WI38 (cell line): ENCODE measurements around the gene NEU2.
"Not testable (repeated sequence)": the region's sequence is repeated elsewhere in the genome, so short reads cannot be mapped to it uniquely, and the experiment has no call there.

ENCODE experiments used
- H3K4me3 ChIP-seq: 2 replicates; pipeline ENCODE4 v1.5.1; 2011; ENCODE audit warnings: low read depth, mild to moderate bottlenecking, control low read depth, low read length
- TF ChIP-seq, protein P1 (sequence below): IDR thresholded peaks from 2 replicates; pipeline ENCODE4 v1.5.1; 2012; ENCODE audit warnings: low read depth, mild to moderate bottlenecking, control low read depth, low read length

The NEU2 gene

DNA sequence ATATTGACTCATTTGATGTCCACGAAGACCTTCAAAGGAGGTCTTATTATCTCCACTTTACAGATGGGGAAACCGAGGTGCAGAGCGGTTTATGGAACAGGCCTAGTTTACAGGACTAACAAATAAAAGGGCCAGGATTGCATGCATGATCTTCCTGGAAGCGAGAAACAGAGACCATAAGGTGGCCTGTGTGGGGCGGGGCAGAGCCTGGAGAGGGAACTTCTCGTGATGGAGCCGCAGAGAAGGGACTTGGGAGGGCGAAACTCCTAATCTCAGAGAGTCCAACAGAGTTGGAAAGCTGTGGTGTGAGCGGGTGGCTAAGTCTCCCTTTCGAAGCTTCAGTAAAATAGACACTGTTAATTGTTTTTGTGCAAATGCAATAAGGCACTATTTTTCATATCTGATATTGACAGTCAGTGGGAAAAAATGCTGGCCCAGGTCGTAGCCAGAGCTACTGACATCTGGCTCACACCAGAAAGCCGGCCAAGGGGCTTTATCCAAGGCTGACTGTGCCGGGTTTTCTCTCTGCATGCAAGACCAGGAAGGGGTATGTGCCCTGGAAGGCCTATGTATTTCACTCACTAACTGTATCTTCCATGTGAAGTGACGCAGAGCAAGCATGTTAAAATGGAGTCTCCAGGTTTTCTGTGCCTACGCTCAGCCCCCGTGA lies 32.2 kb downstream of the NEU2 start:
- no peak overlapping the region for H3K4me3 ChIP-seq
- TF ChIP-seq, protein P1, sequence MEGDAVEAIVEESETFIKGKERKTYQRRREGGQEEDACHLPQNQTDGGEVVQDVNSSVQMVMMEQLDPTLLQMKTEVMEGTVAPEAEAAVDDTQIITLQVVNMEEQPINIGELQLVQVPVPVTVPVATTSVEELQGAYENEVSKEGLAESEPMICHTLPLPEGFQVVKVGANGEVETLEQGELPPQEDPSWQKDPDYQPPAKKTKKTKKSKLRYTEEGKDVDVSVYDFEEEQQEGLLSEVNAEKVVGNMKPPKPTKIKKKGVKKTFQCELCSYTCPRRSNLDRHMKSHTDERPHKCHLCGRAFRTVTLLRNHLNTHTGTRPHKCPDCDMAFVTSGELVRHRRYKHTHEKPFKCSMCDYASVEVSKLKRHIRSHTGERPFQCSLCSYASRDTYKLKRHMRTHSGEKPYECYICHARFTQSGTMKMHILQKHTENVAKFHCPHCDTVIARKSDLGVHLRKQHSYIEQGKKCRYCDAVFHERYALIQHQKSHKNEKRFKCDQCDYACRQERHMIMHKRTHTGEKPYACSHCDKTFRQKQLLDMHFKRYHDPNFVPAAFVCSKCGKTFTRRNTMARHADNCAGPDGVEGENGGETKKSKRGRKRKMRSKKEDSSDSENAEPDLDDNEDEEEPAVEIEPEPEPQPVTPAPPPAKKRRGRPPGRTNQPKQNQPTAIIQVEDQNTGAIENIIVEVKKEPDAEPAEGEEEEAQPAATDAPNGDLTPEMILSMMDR: no peak

DNA sequence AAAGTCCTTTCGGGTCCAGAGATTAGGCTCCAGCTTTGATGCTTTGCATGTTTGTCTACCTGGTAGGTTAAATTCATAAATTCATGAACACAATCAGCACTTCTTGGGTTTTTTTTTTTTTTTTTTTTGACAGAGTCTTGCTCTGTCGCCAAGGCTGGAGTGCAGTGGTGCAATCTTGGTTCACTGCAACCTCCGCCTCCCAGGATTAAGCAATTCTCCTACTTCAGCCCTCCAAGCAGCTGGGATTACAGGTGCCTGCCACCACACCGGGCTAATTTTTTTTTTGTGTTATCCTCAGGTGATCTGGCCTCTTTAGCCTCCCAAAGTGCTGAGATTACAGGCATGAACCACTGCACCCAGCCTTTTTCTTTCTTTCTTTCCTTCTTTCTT lies 32.7 kb downstream of the NEU2 start:
- H3K4me3 ChIP-seq: not testable (repeated sequence)

DNA sequence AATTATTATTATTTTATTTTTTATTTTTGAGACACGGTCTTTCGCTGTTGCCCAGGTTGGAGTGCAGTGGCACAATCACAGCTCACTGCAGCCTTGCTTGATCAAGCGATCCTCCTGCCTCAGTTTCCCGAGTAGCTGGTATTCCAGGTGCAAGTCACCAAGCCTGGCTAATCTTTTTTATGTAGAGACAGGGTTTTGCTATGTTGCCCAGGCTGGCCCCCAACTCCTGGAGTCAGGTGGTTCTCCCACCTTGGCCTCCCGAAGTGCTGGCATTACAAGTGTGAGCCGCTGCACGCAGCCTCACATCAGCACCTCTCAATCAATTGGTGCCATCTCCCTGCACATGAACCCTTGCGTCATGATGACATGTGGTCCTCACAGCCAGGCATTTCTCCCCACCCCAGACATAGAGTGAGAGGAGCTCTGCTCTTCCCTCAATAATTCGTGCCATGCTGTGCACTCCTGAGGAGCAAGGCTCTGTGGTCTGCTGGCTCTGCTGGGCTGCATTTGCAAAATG lies 33.5 kb downstream of the NEU2 start:
- TF ChIP-seq, protein P1: no peak
- H3K4me3 ChIP-seq: no peak overlapping the region

DNA sequence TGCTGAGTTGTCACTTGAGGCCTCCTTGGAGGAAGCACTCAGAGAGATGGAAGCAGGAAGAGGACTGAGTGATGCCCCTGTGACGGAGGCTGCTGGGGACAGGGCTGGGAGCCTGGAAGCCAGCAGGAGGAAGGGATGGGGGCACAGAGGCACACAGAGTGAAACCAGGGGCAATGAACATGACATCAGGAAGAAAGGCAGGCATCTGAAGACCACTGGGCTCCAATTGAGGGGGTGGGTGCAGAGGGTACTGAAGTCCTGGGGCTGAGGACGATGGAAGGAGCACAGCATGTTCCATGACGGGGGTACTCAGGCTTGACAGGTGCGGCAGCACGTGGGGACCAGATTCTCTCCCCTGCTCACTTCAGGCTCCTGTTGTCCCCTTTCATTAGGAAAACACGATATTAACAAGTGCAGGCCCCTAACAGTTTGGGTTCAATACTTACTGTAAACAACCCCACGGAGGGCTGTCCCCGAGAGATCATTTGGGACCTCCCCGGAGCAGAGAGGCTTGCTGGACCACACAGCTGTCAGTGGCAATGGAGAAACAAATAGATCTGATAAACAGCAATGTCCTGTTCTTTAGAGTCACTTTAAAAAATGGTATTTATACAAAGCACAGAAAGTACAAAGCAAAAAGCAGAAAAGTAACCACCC lies 36.4 kb downstream of the NEU2 start:
- TF ChIP-seq, protein P1: no peak
- H3K4me3 ChIP-seq: no peak overlapping the region

DNA sequence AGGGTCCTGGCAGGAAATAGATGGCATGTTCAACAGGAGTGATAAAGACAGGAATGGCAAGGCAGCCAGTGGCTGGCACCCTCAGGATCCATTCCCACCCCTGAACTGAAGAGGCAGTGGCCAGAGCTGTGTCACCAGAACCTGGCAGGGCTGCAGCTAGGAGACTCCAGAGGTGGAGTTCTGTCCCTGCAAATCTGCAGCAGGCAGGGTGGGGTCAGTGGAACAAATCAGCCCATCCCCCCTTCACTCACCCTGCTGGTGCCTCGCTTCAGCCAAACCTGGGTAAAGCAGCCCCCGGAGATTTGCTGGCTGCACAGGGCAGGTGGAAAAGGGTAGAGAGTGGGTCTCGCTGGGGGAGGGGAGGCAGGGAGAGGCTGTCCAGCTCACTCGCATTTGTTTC lies 40.4 kb downstream of the NEU2 start:
- TF ChIP-seq, protein P1: no peak
- no peak overlapping the region for H3K4me3 ChIP-seq

DNA sequence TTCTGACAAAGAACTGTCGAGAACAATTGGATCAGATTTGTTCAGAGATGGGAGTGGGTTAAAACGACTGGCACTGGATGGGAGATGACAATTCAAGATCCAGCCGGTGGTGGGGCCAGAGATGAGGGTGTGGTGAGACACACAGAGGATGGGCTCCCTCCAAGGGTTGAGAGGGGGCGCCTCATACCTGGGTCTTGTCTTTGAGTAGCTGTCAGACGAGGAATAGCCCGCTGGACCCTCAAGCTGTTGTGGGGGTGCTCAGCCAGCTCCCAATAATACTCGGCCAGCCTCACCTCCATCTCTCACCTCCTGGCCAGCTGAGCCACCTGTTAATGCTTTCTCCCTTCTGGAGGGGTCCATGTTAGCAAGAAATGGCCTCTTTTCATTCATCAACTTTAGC lies 41.6 kb downstream of the NEU2 start:
- H3K4me3 ChIP-seq: no peak overlapping the region

DNA sequence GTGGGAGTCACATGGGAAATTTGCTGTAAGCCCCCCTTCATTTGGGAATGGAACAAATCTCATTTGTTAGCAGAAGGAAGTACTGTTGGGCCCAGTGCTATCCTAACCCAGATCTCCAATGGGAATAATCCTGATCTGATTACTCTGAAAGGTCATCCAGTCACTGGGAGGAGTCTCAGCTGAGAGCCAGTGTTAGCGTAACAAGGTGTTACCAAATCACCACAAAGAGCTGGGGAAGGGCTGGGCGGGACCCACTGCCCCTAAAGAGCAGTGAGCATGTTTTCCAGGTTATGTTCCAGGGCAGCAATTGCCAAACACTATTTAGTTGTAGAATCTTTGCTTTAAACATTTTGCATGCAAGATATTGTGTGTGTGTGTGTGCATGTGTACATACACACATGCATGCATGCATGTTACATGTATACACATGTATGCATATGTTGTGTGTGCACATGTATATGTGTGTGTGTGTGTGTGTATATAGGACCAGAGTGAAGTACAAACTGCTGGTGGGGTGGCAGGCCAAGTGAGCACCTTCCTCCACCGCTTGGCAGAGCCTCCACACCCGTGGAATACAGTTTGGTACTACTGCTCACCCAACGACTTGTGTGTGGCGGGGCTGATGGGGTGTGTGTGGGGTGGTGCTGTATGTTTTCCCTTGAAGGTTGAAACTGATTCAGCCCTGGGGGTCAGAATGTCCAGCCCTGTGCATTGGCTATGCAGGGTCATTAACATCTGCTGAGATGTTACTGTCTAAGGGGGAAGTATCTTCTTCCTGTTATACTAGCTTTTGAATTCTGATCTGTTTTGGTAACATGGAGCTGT lies 42.9 kb downstream of the NEU2 start:
- no peak overlapping the region for H3K4me3 ChIP-seq
- TF ChIP-seq, protein P1: no peak

More for the DNA sequence above, 41.6 kb downstream of the NEU2 start:
- TF ChIP-seq, protein P1: no peak
